GM21723 (cell line): Measurements from ENCODE around the gene VRK1.

ENCODE experiments used
- ATAC-seq: cut with Tn5 transposase; IDR thresholded peaks from one replicate; pipeline ENCODE4 v1.9.1; 2021; ENCODE audit warnings: mild to moderate bottlenecking, moderate library complexity; ENCODE audit not compliant: unreplicated experiment

VRK1 gene

DNA sequence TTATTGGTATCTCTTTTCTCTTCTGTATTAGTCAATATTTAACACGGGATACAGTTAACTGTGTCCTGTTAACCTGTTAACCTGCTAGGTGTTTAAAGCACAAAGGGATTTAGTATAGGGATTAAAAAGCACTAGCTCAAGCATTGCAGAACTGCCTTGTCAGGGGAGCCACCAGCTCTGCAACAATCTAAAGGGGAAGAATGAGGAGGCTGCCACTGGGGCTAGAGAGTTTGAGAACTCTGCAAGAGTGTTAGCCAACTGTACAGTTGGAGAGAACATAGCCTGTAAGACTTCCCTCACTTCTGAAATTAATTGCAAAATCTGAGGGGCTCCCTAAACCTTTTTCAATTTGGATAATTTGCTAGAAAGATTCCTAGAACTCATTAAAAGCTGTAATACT lies 6.5 kb upstream of the VRK1 start:
- no peak for ATAC-seq

GRCh38 chr14:96792003-96792402 lies 5.2 kb upstream of the VRK1 start:
- ATAC-seq: no peak

DNA sequence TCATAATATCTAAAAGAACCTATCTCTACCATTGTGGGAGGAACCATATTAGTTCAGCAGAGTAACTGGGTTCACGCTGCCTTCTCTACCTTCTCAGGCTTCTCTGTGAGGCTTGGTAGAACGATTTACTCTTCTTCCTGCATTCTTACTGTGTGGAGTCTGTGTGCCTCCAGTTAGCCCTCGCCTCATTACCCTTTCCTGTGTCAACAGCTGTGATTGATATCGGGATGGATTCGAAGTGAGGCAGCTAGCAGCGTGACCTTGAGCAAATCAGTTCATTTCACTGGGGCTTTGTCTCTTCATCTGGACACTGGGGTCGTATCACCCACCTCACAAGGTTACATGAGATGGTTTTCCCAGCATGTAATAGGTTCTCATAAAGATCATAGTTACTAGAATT lies 4.6 kb upstream of the VRK1 start:
- ATAC-seq: no peak

GRCh38 chr14:96793547-96793946 lies 3.6 kb upstream of the VRK1 start:
- no peak for ATAC-seq

DNA sequence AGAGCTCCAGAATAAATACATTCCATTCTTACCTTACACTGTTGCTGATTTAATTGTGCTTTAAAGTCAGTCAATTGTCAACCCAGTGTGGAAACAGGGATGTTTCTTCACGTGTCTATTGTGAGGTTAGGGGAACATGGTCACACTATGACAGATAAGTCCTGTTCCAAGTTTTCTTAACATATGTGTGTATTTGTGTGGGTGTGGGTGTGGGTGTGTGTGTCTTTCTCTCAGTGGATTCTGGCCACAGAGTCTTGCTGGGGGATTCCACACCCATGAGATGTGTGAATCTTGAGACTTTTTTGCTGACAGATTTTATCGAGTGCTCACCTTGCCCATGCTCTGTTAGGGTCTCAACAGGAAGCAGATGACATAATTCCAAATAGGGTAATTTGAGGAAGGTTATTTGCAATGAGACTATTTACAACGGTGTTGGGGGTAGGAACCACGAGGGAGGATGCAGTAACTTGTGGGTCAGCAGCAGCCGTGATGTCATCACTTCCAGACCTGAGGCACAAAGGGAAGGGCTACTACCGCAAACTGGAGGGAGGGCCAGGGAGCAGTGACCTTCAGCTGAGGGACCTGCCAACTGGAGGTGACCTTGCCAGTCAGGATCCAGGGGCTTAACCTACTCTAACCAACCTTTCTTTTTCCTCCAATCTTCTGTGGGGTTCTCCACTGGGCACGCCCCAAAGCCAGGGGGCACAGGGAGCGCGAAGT lies 1.9 kb upstream of the VRK1 start:
- ATAC-seq: no peak

GRCh38 chr14:96797582-96798349 lies 584 bp downstream of the VRK1 start:
- peak; percentile 43 for ATAC-seq

- no peak for ATAC-seq
These were observed 1.8 kb downstream of the VRK1 start for GRCh38 chr14:96798956-96799355.

DNA sequence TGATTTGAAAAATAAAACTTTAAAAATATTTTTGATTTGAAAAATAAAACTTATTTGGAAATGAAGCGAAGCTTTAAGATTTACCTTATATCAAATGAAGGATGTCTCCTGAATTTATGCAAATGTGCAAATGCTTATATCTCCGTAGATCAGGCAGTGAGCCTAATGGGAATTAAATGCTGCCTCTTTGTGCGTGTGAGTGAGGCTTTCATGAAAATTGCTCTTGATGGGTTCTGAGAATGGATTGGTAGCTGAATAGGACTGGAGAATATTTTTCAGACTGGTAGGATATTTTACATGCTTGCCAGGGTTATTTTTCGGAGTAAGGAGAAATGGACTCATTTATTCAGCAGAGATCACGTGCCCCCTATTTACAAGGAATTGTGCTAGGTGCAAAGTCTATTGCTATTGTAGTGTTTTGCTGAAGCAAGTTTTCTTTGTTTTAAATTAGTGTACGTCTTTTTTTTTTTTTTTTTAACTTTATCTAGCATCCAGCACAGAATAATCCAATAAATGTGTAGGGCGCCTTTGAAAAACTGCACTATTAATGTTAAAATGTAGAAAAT lies 2.4 kb downstream of the VRK1 start:
- no peak for ATAC-seq

GRCh38 chr14:96801931-96802330 lies 4.7 kb downstream of the VRK1 start:
- ATAC-seq: no peak

GRCh38 chr14:96802963-96803362 lies 5.8 kb downstream of the VRK1 start:
- no peak for ATAC-seq

GRCh38 chr14:96803958-96804357 lies 6.8 kb downstream of the VRK1 start:
- ATAC-seq: no peak

DNA sequence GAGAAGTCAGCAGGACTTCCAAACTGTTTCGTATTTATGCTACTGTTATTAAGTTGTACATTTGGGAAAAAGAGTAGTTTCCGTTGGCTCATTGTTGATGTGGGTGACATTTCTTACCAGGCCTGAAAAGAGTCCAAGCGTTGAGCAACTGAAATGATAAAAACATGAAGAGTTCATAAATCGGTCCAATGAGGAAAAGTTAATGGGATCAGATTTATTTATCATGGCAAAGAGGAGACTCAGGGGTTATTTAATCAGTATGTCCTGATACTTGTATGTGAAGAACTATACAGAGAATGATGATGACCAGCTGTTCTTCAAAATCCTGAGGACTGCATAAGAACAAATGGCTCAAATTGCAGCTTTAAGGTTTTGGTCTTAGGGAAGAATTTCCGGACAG lies 7.7 kb downstream of the VRK1 start:
- no peak for ATAC-seq

DNA sequence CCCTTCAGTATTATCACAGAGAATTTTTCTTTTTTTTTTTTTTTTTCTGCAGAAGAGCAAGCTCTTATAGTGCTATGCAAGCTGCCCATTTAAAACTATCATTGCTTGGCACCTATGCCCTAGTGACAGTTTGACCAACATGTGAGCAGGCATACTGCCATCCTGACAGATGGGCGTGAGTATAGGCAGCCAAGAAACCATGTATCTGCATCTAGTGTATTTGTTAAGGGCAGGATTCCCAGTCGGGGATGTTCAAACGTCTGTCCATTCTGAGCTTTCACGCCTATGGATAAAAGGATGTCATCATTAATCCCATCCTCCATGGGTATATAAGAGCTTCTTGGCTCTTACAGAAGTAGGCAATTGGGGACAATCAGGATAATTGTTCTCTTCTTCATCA lies 8.8 kb downstream of the VRK1 start:
- no peak for ATAC-seq

DNA sequence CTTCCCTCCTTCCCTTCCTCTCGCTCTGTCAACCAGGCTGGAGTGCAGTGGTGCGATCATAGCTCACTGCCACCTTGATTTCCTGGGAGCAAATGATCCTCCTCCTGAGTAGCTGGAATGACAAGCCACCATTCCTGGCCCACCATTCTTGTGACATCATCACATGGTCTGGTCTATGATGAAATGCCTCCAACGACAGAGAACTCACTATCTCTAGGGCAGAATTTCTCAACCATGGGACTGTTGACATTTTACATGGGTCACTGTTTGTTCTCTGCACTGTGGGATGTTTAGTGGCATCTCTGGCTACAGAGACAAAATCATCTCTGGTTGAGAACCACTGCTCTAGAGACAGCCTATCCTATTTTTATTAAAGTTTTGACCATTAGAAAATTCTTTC lies 9.7 kb downstream of the VRK1 start:
- ATAC-seq: no peak

DNA sequence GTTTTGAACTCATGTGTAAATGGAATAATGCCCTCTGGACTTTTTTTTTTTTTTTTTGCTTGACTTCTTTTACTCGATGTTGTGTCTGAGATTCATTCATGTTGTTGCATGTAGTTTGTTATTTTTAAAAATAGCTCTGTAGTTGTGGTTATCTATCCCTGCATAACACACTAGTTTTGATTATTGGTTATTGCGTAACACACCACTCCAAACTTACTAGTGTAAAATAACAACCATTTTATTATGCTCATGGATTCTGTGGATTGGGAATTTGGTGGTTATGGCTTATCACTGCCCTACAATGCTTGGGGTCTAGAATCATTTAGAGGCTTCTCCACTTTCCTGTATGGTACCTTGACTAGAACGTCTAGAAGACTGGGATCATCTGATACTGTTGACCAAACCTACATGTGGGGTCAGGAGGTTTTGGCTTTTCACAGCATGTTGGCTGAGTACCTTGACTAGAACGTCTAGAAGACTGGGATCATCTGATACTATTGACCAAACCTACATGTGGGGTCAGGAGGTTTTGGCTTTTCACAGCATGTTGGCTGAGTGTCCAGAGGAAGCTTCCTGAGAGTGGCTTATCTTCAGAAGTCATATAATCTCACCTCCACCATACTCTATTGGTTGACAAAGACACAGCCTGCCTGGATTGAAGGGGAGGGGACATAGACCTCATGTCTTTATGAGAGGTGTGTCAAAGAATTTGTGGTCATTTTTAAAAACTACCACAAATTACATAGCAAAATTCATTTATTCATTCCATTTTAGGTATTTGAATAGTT lies 11.6 kb downstream of the VRK1 start:
- ATAC-seq: no peak

GRCh38 chr14:96811265-96811664 lies 14.1 kb downstream of the VRK1 start:
- no peak for ATAC-seq

GRCh38 chr14:96811985-96812667 lies 14.9 kb downstream of the VRK1 start:
- peak; percentile 78 for ATAC-seq

GRCh38 chr14:96816281-96816680 lies 19.1 kb downstream of the VRK1 start:
- ATAC-seq: no peak

GRCh38 chr14:96817750-96818666 lies 20.8 kb downstream of the VRK1 start:
- ATAC-seq: peak; percentile 55

DNA sequence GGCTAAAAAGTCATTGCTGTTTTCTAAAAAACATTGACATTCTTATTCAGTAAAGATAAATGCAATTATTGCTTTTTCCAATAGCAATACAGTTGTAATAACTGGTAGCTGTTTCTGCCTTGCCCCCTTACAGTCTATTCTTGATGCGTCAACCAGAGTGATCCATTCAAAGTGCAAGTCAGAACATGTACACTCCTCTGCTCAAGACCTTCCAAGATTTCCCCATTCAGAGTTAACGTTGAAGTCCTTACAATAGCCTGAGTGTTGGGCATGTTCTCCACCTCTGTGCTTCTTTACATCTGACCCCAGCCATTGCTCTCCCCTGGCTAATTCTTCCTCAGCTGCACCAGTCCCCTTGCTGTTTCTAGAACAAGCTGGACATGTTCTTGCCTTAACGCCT lies 24.3 kb downstream of the VRK1 start:
- no peak for ATAC-seq
